IPS-NIHi11 (cell line): ENCODE measurements around the gene CDYL.
"Not testable (repeated sequence)": the region's sequence is repeated elsewhere in the genome, so short reads cannot be mapped to it uniquely, and the experiment has no call there.

Experiments
- DNase-seq: peaks from one replicate; pipeline ENCODE4 v3.0.0; 2012; ENCODE audit warnings: mixed read lengths, low spot score

CDYL gene

DNA sequence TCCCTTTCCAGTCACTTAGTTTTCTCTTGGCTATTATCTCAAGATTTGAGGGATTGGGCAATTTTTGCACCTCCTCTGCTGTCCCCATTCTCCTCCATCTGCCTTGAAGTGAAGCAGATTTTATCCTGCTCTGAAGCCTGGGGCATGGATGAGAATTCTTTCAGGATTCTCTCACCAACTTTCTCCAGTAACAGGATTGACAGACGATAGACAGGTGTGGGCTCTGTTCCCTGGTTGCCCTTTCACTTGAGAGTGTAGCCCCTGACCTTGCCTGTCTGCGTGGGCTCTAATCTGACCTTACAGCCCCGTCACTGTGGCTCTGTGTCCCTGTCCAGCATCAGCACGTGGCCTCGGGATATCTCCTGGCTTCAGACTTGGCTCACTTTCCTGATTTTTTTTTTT, 27.1 kb downstream of the CDYL start:
- no peak for DNase-seq

DNA sequence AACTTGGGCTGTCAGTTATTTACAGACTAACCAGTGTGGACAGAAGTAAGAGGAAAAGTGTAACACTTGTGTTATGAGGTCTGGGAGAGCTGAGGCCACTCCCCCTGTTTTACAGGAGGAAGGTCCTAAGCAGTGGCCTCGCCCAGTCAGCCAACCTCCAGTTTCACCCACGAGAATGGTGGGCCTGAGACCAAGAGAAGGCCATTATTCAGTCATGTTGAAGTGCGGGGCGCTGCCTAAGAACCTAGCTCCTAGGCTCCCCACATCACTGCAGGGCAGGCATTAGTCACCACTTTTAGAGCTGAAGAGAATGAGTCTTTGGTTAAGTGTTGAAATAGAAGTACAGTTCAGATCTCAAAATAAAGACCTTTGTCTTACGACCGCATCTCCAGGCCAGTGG, 27.9 kb downstream of the CDYL start:
- peak; percentile 27 for DNase-seq

DNA sequence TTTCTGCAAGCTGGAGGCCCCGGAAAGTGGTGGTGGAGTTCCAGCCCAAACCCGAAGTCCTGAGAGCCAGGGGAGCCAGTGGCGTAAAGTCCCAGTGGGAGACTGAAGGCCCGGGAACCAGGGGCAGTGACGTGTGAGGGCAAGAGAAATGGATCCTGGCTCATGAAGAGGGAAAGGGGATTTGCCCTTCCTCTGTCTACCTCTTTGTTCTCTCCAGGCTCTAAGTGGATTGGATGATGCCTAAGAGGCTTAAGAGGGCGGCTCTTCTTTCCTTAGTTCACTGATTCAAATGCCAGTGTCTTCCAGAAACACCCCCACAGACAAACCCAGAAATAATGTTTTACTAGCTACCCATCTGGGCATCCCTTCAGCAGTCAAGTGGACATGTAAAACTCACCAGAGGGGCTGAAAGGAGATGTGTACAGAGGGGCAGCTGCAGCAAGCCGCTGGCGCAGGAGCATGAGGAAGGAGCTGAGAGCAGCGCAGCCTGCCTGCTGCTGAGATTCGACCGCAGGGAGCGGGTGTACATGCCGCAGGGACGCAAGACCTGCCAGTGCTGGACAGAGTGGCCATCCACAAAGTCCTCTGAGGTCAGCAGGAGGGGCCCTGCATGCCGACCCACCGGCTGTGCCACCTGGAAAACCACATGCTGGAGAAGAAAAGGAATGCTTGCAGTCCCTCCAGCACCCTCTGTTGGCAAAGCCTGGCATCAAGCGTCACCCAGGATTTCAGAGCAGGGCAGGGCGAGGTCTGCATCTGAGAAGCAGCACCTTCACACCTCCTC, 29.5 kb downstream of the CDYL start:
- DNase-seq, result peak; percentile 71

DNA sequence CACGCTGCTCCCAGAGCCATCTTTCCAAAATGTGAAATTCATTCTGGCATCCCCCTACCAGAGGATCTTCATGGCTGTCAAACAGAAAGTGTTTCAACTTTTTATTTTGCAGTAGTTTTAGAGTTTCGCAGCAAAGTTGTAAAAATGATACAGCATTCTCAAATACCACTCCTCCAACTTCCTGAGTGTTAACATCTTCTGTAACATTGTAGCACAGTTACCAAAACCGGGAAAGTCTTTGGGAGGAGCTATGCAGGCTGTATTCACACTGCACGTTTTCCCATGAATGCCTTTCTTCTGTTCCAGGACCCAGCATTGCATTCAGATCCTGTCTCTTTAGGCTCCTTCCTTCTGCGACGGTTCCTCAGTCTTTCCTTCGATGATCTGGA, 30.1 kb downstream of the CDYL start:
- DNase-seq, result no peak

DNA sequence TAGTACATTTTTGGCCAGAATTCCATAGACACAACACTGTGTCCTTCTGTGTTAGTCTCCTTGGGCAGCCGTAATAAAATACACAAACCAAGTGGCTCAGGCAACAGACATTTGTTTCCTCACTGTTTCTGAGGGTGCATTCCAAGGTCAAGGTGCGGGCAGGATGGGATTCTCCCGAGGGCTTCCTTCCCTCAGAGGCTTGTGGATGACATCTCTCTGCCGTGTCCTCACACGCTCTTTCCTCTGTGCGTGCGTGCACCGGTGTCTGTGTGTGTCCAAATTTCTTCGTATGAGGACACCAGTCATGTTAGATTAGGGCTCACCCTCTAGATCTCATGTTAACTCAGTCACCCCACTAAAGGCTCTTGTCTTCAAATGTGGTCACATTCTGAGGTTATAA, 30.6 kb downstream of the CDYL start:
- no peak for DNase-seq

DNA sequence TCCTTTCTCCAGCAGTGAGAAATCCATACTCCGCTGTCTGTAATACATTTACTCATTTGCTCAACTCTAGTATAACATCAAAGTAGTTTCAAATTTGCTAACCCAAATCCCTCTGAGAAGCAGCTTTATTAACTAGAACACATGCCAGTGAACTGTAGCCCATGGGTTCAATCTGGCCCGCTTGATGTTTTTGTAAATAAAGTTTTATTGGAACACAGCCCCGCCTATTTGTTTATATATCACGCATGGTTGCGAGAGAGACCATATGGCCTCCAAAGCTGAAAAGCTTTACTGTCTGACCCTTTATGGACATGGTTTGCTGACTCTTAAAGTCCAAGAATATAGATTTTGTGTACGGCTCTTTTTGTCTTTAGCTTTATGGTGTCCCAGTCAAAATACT, 32.2 kb downstream of the CDYL start:
- DNase-seq, result no peak

DNA sequence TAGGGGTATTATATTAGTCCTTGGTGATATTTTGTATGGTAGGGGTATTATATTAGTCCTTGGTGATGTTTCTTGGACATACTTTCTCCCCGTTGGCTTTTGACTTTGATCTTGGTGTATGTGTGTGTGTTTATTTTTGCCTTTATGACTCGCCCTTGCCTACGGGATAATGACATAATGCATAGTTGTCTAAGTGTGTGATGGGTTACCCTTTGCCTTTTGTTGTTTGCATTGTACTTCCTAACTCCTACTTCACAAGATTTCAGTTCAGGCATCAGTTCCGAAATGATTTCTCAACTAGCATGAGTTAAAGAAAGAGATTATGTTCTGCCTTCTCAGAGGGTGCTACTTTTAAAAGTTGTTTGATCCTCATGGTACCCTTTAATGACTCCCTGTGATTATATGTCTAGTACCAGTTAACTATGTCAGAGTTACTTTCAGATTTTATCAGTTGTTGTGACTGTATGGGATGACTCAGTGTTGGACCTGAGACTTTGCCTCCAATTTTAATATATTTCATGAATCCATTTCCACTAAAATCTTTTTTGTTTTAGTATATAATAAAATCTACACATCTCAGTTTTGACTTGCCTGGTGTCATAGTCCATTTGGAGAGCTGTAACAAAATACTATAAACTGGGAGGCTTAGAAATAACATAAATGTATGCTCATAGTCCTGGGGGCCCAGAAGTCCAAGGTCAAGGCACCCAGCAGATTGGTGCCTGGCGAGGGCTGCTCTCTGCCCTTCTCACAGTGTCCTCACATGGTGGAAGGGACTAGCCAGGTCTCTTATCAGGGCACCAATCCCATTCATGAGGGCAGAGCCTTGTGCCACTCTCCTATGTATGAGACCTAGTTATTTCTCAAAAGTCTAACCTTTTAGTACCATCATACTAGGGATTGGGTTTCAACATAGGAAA, 34.1 kb downstream of the CDYL start:
- DNase-seq, result no peak

DNA sequence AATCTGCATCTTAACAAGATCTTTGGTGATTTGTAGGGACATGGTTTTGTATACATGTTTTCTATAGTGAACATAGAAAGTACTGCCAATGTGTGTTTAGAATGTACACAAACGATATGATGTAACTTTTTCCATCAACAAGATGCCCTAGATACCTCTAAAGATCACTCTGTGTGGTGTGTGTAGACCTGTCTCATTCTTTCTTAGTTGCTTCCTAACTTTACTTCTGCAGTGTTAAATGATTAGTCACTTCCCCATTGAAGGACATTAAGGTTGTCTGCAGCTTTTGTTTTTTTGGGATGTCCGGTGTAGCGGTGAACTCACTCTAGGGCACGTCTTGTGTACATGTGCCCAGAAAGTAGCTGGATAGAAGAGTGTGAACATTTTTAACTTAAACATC, 35.9 kb downstream of the CDYL start:
- DNase-seq, result no peak

DNA sequence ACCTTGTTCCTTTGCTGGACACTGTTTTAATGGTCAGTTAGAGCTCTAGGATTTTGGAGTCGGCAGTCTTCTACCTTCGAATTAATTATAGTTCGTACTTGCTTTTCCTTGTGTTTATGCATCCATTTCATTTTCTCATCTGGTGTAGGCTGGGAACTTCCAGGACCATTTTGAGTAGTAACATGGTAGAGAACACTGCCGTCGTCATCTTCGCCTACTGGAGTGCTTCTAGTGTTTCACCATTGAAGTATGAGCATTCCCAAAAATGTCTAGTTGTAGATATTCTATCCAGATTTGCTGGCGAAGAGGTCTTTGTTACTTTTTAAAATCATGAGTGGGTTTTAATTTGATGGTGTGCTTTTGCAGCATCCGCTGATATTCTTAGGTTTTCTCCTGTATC, 36.9 kb downstream of the CDYL start:
- DNase-seq, result no peak

DNA sequence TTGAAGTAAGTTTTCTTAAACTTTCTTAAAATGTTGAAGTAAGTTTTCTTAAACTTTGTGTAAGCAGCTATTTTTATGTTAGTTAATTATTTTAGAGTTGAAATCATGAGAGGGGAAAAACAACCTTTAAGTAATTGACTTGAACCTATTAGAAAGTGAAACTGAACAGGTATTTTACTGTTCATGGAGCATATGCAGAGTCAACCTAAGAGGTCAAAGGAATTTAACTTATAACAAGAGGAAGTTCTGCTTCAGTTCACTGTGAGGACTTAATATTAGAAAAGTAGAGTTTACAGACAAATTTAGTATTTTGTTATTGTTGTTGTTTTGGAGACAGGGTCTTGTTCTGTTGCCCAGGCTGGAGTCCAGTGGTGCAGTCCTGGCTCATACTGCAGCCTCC, 38.0 kb downstream of the CDYL start:
- no peak for DNase-seq

DNA sequence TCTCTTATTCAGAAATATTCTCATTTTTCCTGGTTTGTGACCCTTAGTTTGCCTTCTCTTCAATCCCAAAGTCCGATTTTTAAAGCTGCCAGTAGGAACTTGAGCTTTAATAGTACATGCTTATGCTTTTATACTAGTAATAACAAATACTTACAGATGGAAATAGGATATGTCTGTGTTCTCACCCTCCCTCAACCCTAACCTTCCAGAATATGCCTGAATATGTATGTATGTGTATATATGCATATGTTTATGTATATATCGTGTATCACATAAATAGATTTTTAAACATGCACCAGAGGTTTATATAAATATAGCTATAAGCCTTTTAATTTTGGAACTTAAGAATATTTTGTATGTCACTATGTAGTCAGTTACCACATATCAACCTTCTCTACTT, 38.8 kb downstream of the CDYL start:
- no peak for DNase-seq

DNA sequence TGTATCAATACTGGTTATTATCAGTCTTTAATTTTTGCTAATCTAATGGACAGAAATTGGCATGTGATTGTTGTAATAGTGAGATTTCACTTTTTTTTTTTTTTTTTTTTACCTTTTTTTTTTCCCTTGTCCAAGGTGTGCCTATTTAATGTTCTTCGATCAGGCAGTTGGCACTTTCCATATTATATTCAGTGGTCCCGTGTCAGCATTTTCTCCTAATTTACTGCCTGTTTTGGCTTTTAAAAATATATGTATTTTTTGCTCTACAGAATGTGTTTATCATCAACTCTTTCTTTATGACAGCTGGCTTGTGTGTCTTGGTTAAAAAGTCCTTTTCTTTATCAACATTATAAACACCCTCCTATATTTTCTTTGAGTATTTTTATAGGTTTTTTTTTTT, 39.4 kb downstream of the CDYL start:
- no peak for DNase-seq

DNA sequence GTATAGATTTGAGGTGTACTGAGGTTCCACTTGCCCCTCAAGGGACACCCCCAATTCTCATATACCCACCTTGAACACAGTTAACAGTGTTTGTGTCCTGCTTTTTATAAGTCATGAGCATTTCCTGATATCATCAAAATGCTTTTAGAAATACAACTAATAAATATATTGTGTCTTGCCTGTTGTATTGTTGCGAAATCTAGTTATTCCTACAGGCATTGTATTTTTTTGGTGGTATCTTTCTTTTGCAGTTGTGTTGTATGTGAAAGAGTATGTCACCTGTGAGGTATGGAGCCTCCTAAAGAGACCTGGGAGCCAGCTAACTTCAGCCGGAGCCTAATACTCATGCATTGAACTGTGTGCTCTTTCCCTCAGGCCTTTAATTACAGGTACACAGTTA, 40.7 kb downstream of the CDYL start:
- DNase-seq, result no peak

DNA sequence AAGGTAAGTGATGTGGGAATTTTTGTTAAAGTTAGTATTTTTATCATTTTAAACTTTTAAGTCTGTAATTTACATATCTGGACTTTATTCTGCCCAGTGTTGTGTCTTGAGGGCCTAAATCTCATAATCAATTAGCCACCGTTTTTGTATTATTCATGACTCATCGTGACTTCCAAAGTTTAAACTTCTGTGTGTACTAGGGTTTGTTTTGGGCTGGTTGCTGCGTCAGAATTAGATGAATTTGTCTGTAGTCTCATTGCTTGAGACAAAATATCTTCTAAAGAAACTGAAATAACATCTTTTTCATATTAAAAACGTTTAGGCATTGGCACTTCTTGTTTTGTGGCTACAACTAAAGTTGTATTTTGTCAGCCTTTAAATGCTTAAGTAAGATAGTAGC, 41.3 kb downstream of the CDYL start:
- no peak for DNase-seq

DNA sequence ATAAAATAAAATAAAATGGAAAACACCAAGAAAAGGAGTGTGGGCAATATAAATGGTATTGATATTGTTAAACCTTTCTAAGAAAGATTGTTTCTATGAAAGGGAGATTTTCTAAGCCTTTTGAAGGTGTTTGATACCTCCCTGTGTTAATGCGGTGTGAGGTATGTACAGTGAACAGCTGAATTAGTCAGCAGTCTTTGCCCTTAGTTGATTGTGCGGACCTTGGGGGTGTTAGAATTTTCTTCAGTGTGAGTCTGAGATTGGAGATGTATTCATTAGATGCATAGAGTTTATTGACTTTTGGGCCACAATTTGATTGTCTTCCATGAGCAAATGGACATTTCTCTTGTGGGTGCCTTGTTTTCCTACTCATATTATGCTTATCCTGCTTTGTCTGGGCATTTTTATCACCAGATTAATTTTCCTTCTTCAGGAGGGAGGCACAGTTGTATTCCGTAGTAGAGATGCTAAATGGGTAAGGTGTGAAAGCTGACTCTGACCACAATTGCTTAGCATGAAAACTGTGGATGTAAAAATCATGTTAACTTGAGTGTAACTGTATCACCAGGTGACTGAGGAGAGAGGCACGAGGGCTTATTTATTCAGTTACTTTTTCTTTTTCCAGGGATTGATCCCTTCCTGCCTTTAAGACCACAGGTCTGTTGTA, 42.2 kb downstream of the CDYL start:
- DNase-seq, result no peak

DNA sequence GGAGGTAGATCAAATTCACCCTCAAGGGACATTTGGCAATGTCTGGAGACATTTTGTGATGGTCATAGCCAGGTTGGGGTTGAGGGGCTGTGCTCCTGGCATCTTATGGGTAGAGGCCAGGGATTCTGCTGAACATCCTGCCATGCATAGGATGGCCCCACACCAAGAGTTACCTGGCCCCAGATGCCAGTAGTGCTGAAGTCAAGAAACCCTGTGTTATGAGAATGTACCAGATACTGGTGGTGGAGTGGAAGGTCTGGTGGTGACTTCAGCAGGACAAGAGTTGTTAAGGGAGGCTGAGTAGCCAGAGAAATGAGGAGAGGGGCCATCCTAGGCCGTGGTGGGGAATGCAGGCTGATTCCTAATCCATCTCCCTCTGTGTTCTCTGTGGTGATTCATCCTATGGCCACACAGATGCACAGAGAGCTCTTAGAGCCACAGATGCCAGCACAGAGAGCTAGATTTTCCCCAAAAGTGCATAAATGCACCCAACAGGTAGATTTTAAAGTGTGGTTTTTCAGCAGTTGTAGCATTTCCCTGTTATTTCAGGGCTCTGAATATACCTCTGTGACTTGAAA, 43.6 kb downstream of the CDYL start:
- DNase-seq, result peak; percentile 11

DNA sequence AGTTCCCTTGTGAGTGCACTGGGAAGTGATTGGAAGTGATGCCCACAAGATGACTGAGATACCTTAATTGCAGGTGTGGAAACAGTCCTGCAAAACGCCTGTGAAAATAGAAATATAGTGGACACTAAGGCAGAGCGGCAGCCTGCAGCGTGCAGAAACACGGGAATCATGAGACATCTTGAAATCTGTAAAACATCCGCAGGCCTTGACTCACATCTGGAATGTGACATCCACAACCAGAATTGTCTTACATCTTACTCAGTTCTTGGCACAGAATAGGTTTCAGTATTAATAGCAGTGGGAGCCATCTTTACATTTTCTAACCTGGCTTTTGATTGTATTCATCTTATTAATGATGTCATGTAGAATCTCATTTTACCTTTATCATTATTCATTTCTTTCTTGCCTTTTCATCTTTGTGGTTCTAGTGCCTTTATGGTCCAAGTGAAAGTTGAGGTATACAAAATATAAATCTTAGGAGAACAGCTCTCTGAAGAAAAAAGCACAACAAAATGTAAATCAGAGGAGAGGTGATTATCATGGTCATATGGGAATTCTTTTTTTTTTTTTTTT, 44.6 kb downstream of the CDYL start:
- no peak for DNase-seq

DNA sequence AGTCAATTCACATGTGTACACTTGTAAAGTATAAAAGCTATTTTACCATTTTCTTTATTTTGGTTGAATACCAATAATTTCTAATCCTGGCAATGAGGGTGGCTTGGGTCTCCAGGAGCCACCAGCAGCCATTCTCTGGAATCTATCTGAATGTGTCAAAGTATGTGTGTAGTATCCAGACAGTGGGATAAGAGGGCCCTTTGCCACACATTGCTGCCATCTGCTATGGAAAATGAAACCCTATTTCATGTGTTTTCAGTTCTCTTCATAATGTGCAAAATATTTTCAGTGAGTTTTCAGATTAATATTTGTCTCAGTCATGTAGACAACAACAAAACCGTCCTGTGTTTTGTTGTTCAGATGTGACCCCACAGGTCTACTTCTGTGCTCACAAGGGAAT, 46.3 kb downstream of the CDYL start:
- DNase-seq, result no peak

DNA sequence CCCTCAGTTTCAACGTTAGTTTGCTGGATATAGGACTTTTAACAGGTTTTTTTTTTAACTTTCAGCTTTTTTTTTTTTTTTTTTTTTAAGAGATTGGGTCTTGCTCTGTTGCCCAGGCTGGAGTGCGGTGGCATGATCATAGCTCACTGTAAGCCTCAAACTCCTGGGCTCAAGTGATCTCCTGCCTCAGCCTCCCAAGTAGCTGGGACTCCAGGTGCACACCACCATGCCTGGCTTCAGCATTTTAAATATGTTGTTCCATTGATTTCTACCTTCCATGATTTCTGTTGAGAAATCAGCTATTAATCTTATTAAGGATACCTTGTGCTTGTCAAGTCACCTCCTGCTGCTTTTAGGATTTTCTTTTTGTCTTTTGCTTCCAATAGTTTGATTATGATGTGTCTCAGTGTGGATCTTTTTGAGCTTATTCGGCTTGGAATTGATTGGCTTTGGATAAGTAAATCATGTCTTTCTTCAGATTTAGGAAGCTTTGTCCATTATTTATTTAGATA, 52.0 kb downstream of the CDYL start:
- no peak for DNase-seq

DNA sequence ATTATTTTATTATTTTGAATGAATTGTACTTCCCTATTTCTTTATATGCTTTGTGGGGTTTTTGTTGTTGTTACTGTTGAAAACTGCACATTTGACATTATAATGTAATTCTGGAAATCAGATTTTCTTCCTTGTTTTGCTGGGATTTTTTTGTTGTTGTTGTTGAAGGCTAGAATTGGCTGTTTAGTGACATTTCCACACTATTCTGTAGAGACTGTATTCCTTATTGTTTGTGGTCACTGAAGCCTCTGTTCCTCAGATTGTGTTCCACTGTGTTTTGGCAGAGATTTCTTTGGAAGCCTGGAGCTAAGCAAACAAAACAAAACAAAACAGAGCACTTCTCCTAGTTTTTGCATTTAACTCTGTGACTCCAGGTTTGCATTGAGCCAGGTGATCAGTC, 52.9 kb downstream of the CDYL start:
- DNase-seq, result no peak

DNA sequence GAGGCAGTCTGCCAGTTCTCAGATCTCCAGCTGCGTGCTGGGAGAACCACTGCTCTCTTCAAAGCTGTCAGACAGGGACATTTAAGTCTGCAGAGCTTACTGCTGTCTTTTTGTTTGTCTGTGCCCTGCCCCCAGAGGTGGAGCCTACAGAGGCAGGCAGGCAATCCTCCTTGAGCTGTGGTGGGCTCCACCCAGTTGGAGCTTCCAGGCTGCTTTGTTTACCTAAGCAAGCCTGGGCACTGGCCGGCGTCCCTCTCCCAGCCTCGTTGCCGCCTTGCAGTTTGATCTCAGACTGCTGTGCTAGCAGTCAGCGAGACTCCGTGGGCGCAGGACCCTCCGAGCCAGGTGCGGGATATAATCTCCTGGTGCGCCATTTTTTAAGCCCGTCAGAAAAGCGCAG, 59.3 kb downstream of the CDYL start:
- not testable (repeated sequence) for DNase-seq

DNA sequence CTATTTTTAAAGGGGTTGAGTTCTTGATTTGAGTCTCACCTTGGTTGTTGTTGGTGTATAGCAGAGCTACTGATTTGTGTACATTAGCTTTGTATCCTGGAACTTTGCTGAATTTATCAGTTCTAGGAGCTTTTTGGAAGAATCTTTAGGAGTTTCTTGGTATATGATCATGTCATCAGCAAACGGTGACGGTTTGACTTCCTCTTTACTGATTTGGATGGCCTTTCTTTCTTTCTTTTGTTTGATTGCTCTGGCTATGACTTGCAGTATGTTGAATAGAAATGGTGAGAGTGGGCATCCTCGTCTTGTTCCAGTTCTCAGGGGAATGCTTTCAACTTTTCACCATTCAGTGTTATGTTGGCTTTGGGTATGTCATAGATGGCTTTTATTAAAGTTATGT, 64.0 kb downstream of the CDYL start:
- no peak for DNase-seq
